Activated CD8-positive, alpha-beta T cell treated with anti-CD3 and anti-CD28 coated beads for 36 hours (primary cell): ENCODE results near the gene SDC3. TPM values are rescaled to one million over a fixed set of nuclear protein-coding genes. Genes with fewer than 3 reads are reported as not detected.

Source experiments
- ATAC-seq: fragments of 200-7000 bp; cut with Tn5 transposase; one replicate; pipeline ENCODE4 v1.10.0; 2021; ENCODE audit warnings: mild to moderate bottlenecking, moderate library complexity
- CTCF ChIA-PET: fragments of 350-600 bp; sonication (Branson Sonifier 250); formaldehyde crosslinking; loops from one replicate; lab custom pipeline; 2021; ENCODE audit warnings: antibody characterized with exemption; lab: Charles Lee
- POLR2A ChIA-PET: fragments of 350-600 bp; sonication (Branson Sonifier 250); formaldehyde crosslinking; loops from one replicate; lab custom pipeline; 2021; ENCODE audit warnings: antibody characterized with exemption; lab: Charles Lee
- DNase-seq: peaks from one replicate; pipeline ENCODE4 v3.0.0-alpha.2; 2020
- H3K27ac Mint-ChIP-seq: one replicate; pipeline ENCODE4 v1.8.0; 2021; ENCODE audit warnings: mild to moderate bottlenecking, mixed read lengths
- H3K27me3 Mint-ChIP-seq: one replicate; pipeline ENCODE4 v1.8.0; 2021; ENCODE audit warnings: mixed read lengths
- H3K36me3 Mint-ChIP-seq: one replicate; pipeline ENCODE4 v1.8.0; 2021; ENCODE audit warnings: low read depth, mixed read lengths
- H3K4me1 Mint-ChIP-seq: one replicate; pipeline ENCODE4 v1.8.0; 2021; ENCODE audit warnings: low read depth, mixed read lengths
- H3K4me3 Mint-ChIP-seq: one replicate; pipeline ENCODE4 v1.8.0; 2021; ENCODE audit warnings: mild to moderate bottlenecking, moderate library complexity, mixed read lengths
- H3K9me3 Mint-ChIP-seq: one replicate; pipeline ENCODE4 v1.8.0; 2021; ENCODE audit warnings: mixed read lengths
- intact Hi-C: fragments of 100-400 bp; cut with micrococcal nuclease; formaldehyde crosslinking; loops from one replicate; pipeline ENCODE4 v1.10.0; 2022
- total RNA-seq, 2 experiments: library from RNA; stranded (reverse); gene quantifications; one replicate each; pipeline ENCODE4 v1.2.3, GENCODE V29; 2021
- TF ChIP-seq, protein P1 (sequence below): fragments of 200-600 bp; IDR thresholded peaks from one replicate; pipeline ENCODE4 v1.8.0; 2022; ENCODE audit warnings: antibody characterized with exemption, mild to moderate bottlenecking

Gene SDC3
- total RNA-seq, 2 experiments from 2014 or later: 0.04 to 0.14 TPM

DNA sequence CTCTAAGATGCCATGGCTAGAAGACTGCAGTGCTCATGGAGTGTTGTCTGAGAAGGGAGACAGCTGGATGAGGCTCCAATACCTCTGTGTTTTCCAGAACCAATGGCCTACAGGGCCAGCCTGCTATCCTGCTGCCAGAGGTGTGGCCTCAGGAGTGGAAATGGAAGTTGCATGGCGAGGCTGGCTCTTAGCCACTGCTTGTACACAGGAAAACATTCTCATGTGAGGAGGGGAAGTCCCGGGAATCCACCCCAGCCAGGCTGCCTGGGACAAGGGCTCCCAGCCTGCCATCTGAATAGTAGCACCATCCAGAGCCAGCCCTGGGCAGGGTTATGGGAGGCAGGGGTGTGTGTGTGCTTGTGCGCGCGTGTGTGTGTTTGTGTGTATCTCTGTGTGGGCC is 56.5 kb downstream of the SDC3 start:
- TF ChIP-seq, protein P1, sequence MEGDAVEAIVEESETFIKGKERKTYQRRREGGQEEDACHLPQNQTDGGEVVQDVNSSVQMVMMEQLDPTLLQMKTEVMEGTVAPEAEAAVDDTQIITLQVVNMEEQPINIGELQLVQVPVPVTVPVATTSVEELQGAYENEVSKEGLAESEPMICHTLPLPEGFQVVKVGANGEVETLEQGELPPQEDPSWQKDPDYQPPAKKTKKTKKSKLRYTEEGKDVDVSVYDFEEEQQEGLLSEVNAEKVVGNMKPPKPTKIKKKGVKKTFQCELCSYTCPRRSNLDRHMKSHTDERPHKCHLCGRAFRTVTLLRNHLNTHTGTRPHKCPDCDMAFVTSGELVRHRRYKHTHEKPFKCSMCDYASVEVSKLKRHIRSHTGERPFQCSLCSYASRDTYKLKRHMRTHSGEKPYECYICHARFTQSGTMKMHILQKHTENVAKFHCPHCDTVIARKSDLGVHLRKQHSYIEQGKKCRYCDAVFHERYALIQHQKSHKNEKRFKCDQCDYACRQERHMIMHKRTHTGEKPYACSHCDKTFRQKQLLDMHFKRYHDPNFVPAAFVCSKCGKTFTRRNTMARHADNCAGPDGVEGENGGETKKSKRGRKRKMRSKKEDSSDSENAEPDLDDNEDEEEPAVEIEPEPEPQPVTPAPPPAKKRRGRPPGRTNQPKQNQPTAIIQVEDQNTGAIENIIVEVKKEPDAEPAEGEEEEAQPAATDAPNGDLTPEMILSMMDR: no peak
- POLR2A ChIA-PET: no interaction called here
- intact Hi-C loops: no loop called here
- Mint-ChIP-seq H3K27me3 (peaks cover 20% of the 10 kb centered on the region), H3K36me3 (no peaks in the 10 kb centered on the region), H3K9me3 (no peaks in the 10 kb centered on the region), H3K4me1 (no peaks in the 10 kb centered on the region), H3K27ac (no peak overlapping the region), H3K4me3 (no peak overlapping the region)
- CTCF ChIA-PET: no interaction called here
- ATAC-seq (no peak), DNase-seq (no peak)

DNA sequence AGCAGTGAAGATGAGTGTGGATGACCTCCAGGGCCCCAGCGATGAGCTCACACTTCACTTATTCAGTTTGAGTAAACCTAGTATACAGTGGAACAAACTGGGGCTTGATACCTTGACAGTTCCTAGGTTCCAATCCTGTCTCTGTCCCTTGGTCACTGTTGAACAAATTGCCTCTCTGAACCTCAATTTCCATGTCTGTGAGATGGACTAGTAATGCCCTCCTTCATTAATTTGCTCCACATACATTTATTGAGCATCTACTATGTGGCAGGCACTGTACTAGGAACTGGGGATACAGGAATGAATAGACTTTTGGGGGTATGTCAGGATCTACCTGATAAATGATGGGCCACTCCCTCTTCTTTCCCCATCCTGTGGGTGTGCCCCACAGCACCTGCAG is 57.3 kb downstream of the SDC3 start:
- POLR2A ChIA-PET: no interaction called here
- H3K27ac Mint-ChIP-seq: no peak overlapping the region
- CTCF ChIA-PET: interaction anchor here (1.2 kb wide), 1 partner anchor 50 kb away, joined by 5 read pairs; no protein-coding TSS in a partner anchor
- TF ChIP-seq, protein P1: no peak
- peaks cover 26% of the 10 kb centered on the region for H3K27me3 Mint-ChIP-seq
- no peaks in the 10 kb centered on the region for H3K36me3 Mint-ChIP-seq
- intact Hi-C loops: no loop called here
- no peaks in the 10 kb centered on the region for H3K9me3 Mint-ChIP-seq
- no peak overlapping the region for H3K4me3 Mint-ChIP-seq
- ATAC-seq (no peak), DNase-seq (no peak)
- no peaks in the 10 kb centered on the region for H3K4me1 Mint-ChIP-seq

DNA sequence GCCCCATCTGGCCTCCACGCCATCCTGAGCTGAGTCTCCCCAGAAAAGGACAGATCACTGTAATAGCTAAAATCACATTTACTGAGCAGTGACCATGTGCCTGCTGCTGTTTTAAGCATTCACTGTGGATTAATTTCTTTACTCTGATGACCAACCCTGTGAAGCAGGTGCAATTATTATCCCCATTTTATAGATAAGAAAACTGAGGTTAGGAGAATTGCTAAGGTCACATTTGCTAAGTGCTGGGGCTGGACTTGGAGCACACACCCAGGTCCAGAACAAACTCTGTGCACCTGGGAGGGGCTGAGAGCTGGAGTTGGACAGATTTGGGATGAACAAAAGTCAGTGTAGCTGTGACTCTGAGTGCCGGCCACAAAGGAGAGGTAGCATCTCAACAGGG is 58.0 kb downstream of the SDC3 start:
- H3K27ac Mint-ChIP-seq: no peak overlapping the region
- POLR2A ChIA-PET: no interaction called here
- CTCF ChIA-PET: interaction anchor here (1.2 kb wide), 1 partner anchor 49 kb away, joined by 5 read pairs; no protein-coding TSS in a partner anchor
- H3K9me3 Mint-ChIP-seq: no peaks in the 10 kb centered on the region
- intact Hi-C loops: no loop called here
- no peaks in the 10 kb centered on the region for H3K36me3 Mint-ChIP-seq
- H3K4me3 Mint-ChIP-seq: no peak overlapping the region
- DNase-seq (no peak), ATAC-seq (no peak)
- H3K4me1 Mint-ChIP-seq: no peaks in the 10 kb centered on the region
- H3K27me3 Mint-ChIP-seq: peaks cover 32% of the 10 kb centered on the region
- TF ChIP-seq, protein P1: no peak

DNA sequence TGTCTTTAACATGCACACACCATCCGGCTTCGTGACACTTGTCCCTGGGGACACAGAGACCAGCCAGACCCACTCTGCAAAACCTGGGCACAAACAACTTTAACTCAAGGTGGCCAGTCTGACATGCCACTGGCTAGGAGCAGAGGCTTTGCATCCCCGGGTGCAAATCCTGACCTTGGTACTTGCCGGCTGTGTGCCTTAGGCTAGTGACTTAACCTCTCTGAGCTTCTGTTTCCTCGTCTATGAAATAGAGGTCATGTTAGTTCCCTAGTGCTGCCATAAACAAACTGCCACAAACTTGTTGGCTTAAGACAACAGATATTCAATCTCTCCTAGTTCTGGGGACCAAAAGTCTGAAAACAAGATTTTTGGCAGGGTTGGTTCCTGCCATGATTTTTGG is 60.4 kb downstream of the SDC3 start:
- Mint-ChIP-seq H3K9me3 (no peaks in the 10 kb centered on the region), H3K4me1 (no peaks in the 10 kb centered on the region), H3K27ac (no peak overlapping the region), H3K4me3 (no peak overlapping the region), H3K36me3 (no peaks in the 10 kb centered on the region), H3K27me3 (peaks cover 43% of the 10 kb centered on the region)
- intact Hi-C loops: no loop called here
- ChIA-PET CTCF (interaction anchor here (0.9 to 1.7 kb wide), 3 partner anchors 9 to 69 kb away, joined by 3 to 5 read pairs (median 3); no protein-coding TSS in a partner anchor), POLR2A (no interaction called here)
- TF ChIP-seq, protein P1: no peak
- DNase-seq (no peak), ATAC-seq (no peak)

DNA sequence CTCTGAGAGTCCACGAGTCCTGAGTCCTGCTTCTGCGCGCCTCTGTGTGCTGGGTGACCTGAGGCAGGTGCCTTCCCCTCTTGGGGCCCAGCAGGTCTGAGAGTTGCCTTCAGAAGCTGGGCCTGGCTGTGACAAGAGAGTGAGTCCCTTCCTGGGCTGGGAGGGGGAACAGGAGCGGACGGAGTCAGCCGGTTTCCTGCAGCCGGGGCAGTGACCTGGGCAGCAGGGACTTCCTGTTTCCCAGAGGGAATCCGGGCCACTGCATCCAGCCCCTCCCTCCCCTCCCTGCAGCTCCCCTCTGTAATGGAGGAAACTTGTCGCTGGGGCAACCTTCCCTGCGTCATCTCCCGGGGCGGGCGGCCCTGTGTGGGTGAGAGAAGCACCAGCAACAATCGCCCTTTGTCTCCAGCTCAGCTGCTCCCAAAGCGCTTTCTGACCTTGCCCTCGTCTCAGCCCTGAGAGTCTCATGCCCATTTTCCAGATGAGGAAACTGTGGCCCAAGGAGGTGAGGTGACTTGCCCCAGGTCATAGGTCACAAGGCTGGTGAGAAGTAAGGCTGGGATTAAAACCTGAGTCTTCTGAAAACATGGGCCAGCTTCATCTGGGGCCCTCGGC is 61.1 kb downstream of the SDC3 start:
- CTCF ChIA-PET: interaction anchor here (1.0 to 1.7 kb wide), 2 partner anchors 9 to 69 kb away, joined by 3 to 5 read pairs; no protein-coding TSS in a partner anchor
- POLR2A ChIA-PET: no interaction called here
- peaks cover 49% of the 10 kb centered on the region for H3K27me3 Mint-ChIP-seq
- H3K4me3 Mint-ChIP-seq: no peak overlapping the region
- intact Hi-C loops: no loop called here
- no peak for ATAC-seq
- no peaks in the 10 kb centered on the region for H3K9me3 Mint-ChIP-seq
- no peak overlapping the region for H3K27ac Mint-ChIP-seq
- TF ChIP-seq, protein P1: no peak
- H3K36me3 Mint-ChIP-seq: no peaks in the 10 kb centered on the region
- peak; percentile 17 for DNase-seq
- H3K4me1 Mint-ChIP-seq: no peaks in the 10 kb centered on the region
